Stimulated activated naive CD8-positive, alpha-beta T cell treated with anti-CD3 and anti-CD28 coated beads, Interleukin-15, Interleukin-2, amounts not matched to agents 100 ng/mL and 50 ng/mL, for 24 hours (primary cell): ENCODE results near the gene VDAC2.
"Not testable (repeated sequence)": the region's sequence is repeated elsewhere in the genome, so short reads cannot be mapped to it uniquely, and the experiment has no call there.

ENCODE experiments used
- H3K27ac Mint-ChIP-seq: one replicate; pipeline ENCODE4 v1.8.0; 2021; ENCODE audit warnings: mild to moderate bottlenecking, mixed read lengths
- H3K27me3 Mint-ChIP-seq: one replicate; pipeline ENCODE4 v1.8.0; 2021; ENCODE audit warnings: mixed read lengths
- H3K36me3 Mint-ChIP-seq: one replicate; pipeline ENCODE4 v1.8.0; 2021; ENCODE audit warnings: low read depth, mixed read lengths
- H3K4me1 Mint-ChIP-seq: one replicate; pipeline ENCODE4 v1.8.0; 2021; ENCODE audit warnings: low read depth, mixed read lengths
- H3K4me3 Mint-ChIP-seq: one replicate; pipeline ENCODE4 v1.8.0; 2021; ENCODE audit warnings: mild to moderate bottlenecking, mixed read lengths
- H3K9me3 Mint-ChIP-seq: one replicate; pipeline ENCODE4 v1.8.0; 2021; ENCODE audit warnings: mixed read lengths

The VDAC2 gene

GRCh38 chr10:75207857-75208144 lies 2.8 kb upstream of the VDAC2 start:
- Mint-ChIP-seq H3K27me3 (no peaks in the 10 kb centered on the region), H3K27ac (no peak overlapping the region), H3K36me3 (peaks cover 17% of the 10 kb centered on the region), H3K4me3 (no peak overlapping the region), H3K9me3 (no peaks in the 10 kb centered on the region), H3K4me1 (peaks cover 34% of the 10 kb centered on the region)

- peaks cover 21% of the 10 kb centered on the region for H3K36me3 Mint-ChIP-seq
- peak overlapping the region; percentile 84 for H3K27ac Mint-ChIP-seq
- H3K27me3 Mint-ChIP-seq = no peaks in the 10 kb centered on the region
- no peaks in the 10 kb centered on the region for H3K9me3 Mint-ChIP-seq
- peak overlapping the region; percentile 45 for H3K4me3 Mint-ChIP-seq
- peaks cover 36% of the 10 kb centered on the region for H3K4me1 Mint-ChIP-seq
Measured at GRCh38 chr10:75208181-75208580, 2.4 kb upstream of the VDAC2 start.

GRCh38 chr10:75209086-75209920 lies 1.3 kb upstream of the VDAC2 start:
- Mint-ChIP-seq H3K4me1 (peaks cover 43% of the 10 kb centered on the region), H3K36me3 (peaks cover 28% of the 10 kb centered on the region), H3K27me3 (no peaks in the 10 kb centered on the region), H3K4me3 (peak overlapping the region; percentile 95), H3K9me3 (no peaks in the 10 kb centered on the region), H3K27ac (peak overlapping the region; percentile 100)

GRCh38 chr10:75209921-75210281 lies 695 bp upstream of the VDAC2 start:
- Mint-ChIP-seq H3K9me3 (no peaks in the 10 kb centered on the region), H3K4me3 (peak overlapping the region; percentile 95), H3K27me3 (no peaks in the 10 kb centered on the region), H3K27ac (peak overlapping the region; percentile 100), H3K4me1 (peaks cover 49% of the 10 kb centered on the region), H3K36me3 (peaks cover 34% of the 10 kb centered on the region)

GRCh38 chr10:75211007-75211691 lies 553 bp downstream of the VDAC2 start:
- no peaks in the 10 kb centered on the region for H3K9me3 Mint-ChIP-seq
- H3K36me3 Mint-ChIP-seq = peaks cover 40% of the 10 kb centered on the region
- peak overlapping the region; percentile 95 for H3K4me3 Mint-ChIP-seq
- peaks cover 55% of the 10 kb centered on the region for H3K4me1 Mint-ChIP-seq
- H3K27ac Mint-ChIP-seq = peak overlapping the region; percentile 98
- no peaks in the 10 kb centered on the region for H3K27me3 Mint-ChIP-seq

- peaks cover 50% of the 10 kb centered on the region for H3K36me3 Mint-ChIP-seq
- no peaks in the 10 kb centered on the region for H3K27me3 Mint-ChIP-seq
- H3K27ac Mint-ChIP-seq = peak overlapping the region; percentile 98
- H3K9me3 Mint-ChIP-seq = no peaks in the 10 kb centered on the region
- peak overlapping the region; percentile 95 for H3K4me3 Mint-ChIP-seq
- peaks cover 62% of the 10 kb centered on the region for H3K4me1 Mint-ChIP-seq
Measured at GRCh38 chr10:75212343-75212742, 1.7 kb downstream of the VDAC2 start.

GRCh38 chr10:75220274-75220673 lies 9.7 kb downstream of the VDAC2 start:
- Mint-ChIP-seq H3K36me3 (peaks cover 84% of the 10 kb centered on the region), H3K4me1 (peaks cover 56% of the 10 kb centered on the region), H3K4me3 (no peak overlapping the region), H3K9me3 (no peaks in the 10 kb centered on the region), H3K27me3 (no peaks in the 10 kb centered on the region), H3K27ac (peak overlapping the region; percentile 16)

- not testable (repeated sequence) for H3K27me3 Mint-ChIP-seq, H3K9me3 Mint-ChIP-seq, H3K4me3 Mint-ChIP-seq
- H3K27ac Mint-ChIP-seq = peak overlapping the region; percentile 49
- peaks cover 58% of the 10 kb centered on the region for H3K4me1 Mint-ChIP-seq
- H3K36me3 Mint-ChIP-seq = peaks cover 86% of the 10 kb centered on the region
Measured at GRCh38 chr10:75221492-75221891, 10.9 kb downstream of the VDAC2 start.

- Mint-ChIP-seq H3K4me1 (peaks cover 61% of the 10 kb centered on the region), H3K27ac (peak overlapping the region; percentile 59)
Measured at GRCh38 chr10:75223507-75223906, 12.9 kb downstream of the VDAC2 start.

GRCh38 chr10:75226095-75226494 lies 15.5 kb downstream of the VDAC2 start:
- Mint-ChIP-seq H3K36me3 (peaks cover 86% of the 10 kb centered on the region), H3K4me3 (no peak overlapping the region), H3K27ac (peak overlapping the region; percentile 61), H3K27me3 (no peaks in the 10 kb centered on the region), H3K4me1 (peaks cover 66% of the 10 kb centered on the region), H3K9me3 (no peaks in the 10 kb centered on the region)

More at GRCh38 chr10:75223507-75223906, 12.9 kb downstream of the VDAC2 start:
- Mint-ChIP-seq H3K27me3 (no peaks in the 10 kb centered on the region), H3K9me3 (no peaks in the 10 kb centered on the region), H3K36me3 (peaks cover 80% of the 10 kb centered on the region), H3K4me3 (no peak overlapping the region)

GRCh38 chr10:75226656-75227055 lies 16.1 kb downstream of the VDAC2 start:
- peaks cover 67% of the 10 kb centered on the region for H3K4me1 Mint-ChIP-seq
- no peaks in the 10 kb centered on the region for H3K27me3 Mint-ChIP-seq
- H3K27ac Mint-ChIP-seq = peak overlapping the region; percentile 19
- H3K9me3 Mint-ChIP-seq = no peaks in the 10 kb centered on the region
- H3K4me3 Mint-ChIP-seq = no peak overlapping the region
- H3K36me3 Mint-ChIP-seq = peaks cover 86% of the 10 kb centered on the region

- H3K36me3 Mint-ChIP-seq = peaks cover 88% of the 10 kb centered on the region
- no peak overlapping the region for H3K4me3 Mint-ChIP-seq
- peak overlapping the region; percentile 58 for H3K27ac Mint-ChIP-seq
- no peaks in the 10 kb centered on the region for H3K27me3 Mint-ChIP-seq
- peaks cover 66% of the 10 kb centered on the region for H3K4me1 Mint-ChIP-seq
- H3K9me3 Mint-ChIP-seq = no peaks in the 10 kb centered on the region
Measured at GRCh38 chr10:75228278-75228677, 17.7 kb downstream of the VDAC2 start.

GRCh38 chr10:75228834-75229233 lies 18.2 kb downstream of the VDAC2 start:
- peak overlapping the region; percentile 58 for H3K27ac Mint-ChIP-seq
- H3K27me3 Mint-ChIP-seq = no peaks in the 10 kb centered on the region
- peaks cover 66% of the 10 kb centered on the region for H3K4me1 Mint-ChIP-seq
- H3K36me3 Mint-ChIP-seq = peaks cover 87% of the 10 kb centered on the region
- no peaks in the 10 kb centered on the region for H3K9me3 Mint-ChIP-seq
- H3K4me3 Mint-ChIP-seq = no peak overlapping the region

GRCh38 chr10:75229971-75230370 lies 19.4 kb downstream of the VDAC2 start:
- H3K4me1 Mint-ChIP-seq = peaks cover 56% of the 10 kb centered on the region
- no peaks in the 10 kb centered on the region for H3K9me3 Mint-ChIP-seq
- peak overlapping the region; percentile 52 for H3K27ac Mint-ChIP-seq

GRCh38 chr10:75230600-75231038 lies 20.0 kb downstream of the VDAC2 start:
- Mint-ChIP-seq H3K27ac (peak overlapping the region; percentile 88), H3K4me3 (no peak overlapping the region), H3K4me1 (peaks cover 51% of the 10 kb centered on the region), H3K27me3 (no peaks in the 10 kb centered on the region), H3K36me3 (peaks cover 69% of the 10 kb centered on the region), H3K9me3 (no peaks in the 10 kb centered on the region)

More at GRCh38 chr10:75229971-75230370, 19.4 kb downstream of the VDAC2 start:
- H3K4me3 Mint-ChIP-seq = no peak overlapping the region
- H3K27me3 Mint-ChIP-seq = no peaks in the 10 kb centered on the region
- H3K36me3 Mint-ChIP-seq = peaks cover 75% of the 10 kb centered on the region
